ENCODE measurements around the gene CDH24.

The CDH24 gene

GRCh38 chr14:23043754-23044153 is 13.6 kb downstream of the CDH24 start:
- no peak for DNase-seq (ENCODE audit: low read depth)

DNA sequence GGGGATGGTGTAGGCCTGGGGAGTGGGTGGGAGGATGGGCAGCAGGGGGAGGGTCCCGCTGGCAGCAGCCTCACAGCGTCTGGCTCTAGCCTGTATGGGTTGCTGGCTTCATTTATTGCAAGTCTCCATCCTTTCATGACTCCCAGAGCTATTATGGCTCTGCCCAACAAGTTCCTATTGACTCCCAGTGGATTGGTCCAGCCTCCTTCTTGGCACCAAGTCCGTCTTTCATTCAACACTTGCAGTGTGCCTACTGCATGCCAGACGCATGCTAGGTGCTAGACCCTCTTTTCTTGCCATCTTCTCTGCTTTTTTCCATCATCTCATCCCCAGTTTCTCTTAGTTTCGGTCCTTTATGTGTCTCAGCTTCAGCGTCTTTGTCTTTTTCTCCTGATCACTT is 14.2 kb downstream of the CDH24 start:
- DNase-seq (ENCODE audit: low read depth), result no peak

- no peak for DNase-seq (ENCODE audit: low read depth)
Measured at GRCh38 chr14:23042162-23042965, 15.0 kb downstream of the CDH24 start, which contains the start of gene PSMB11. Gene PSMB11, plus strand, starts transcription at chr14:23042212. Its CDS starts 14 bp downstream, at chr14:23042226.

- DNase-seq (ENCODE audit: low read depth), result no peak
Measured at GRCh38 chr14:23041729-23042128, 15.6 kb downstream of the CDH24 start.

DNA sequence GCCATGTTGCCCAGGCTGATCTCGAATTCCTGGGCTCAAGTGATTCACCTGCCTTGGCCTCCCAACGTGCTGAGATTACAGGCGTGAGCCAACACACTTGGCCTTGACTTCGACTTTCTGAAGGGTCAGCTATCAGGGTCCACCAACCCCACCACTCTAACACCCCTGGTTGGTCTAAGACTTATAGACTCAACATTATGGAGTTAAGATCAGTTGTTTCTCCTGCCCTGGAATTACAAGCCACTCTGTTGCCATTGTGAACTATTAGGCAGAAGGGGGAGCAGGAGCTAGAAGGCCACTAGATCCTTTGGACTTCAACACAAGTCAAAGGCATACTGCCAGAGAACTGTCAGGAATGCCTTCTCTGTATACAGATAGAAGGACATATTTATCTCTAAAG is 17.2 kb downstream of the CDH24 start:
- no peak for DNase-seq (ENCODE audit: low read depth)

DNA sequence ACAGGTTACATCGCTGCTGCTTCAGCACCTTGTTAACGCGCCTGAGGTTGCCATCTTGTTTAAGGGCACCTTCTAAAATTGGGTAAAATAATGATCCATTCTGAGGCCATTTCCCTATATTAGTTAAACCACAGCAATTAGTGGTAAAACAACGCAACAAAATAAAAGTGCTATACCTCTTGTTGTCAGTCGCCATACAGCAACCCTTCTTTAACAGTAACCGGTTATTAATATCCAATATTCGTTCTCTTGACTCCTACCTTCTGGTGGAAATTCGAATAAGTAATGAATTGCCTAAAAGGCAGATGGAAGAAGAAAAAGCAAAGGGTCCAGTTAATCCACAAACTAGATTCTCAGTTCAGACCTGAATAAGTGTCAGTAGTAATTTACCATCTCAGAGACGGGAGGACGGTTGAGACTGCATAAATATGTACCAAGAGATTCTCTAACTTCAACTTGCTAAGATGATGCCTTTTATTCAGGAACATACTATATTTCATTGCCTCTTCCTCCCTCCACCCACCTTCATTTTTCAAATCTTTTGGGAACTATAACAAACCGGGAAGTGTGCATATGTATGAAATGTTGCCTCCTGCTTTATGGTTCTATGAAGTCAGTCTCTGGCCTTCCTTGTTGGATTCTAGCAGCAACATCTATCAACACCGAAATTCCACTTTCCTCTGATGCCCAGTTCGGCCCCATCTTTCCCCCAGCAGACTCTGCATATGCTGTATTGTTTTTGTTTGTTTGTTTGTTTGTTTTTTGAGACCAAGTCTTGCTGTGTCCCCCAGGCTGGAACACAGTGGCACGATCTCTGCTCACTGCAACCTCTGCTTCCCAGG is 21.8 kb downstream of the CDH24 start:
- DNase-seq (ENCODE audit: low read depth), result no peak

DNA sequence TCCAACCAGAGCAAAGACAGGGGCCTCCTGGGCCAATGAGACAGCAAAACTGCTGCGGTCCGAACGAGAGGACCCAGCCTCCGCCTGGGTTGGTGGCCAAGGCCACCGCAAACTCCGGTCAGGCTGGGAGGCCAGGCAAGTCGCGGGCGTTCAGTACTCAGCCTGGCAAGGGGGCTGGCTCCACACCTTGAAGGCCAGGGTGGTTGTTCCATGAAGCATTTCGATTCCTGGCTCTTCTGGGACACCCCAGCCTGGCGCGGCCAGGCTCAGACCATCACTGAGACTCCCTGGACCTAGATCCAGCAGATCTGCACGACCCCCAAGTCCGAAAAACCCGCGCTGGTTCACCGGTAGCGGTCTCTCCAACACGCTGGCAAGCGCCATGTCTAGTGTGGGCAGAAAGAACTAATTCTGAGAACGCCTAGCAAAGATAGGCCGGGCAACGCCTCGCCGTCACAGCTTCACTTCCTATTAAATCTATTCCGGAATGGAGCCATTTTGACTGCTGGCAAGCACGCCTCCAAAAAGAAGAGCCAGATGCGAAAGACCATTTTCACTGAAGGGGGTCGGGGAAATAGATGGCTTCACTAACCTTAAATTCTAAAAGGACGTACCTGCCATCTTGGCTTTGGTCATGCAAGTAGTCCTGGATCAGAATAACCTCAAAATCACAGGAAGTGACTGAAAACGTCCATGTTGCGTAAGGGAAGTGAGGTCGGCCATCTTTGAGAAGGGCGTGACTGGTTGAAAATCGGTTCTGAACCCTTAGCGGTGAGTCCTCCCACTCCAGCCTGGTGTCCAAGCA is 22.6 kb downstream of the CDH24 start, which contains the start of gene PSMB5:
PSMB5 (minus strand) TSS at position 403 of the 805 bp plus-strand sequence; CDS start at position 384, 19 bp downstream.
- DNase-seq (ENCODE audit: low read depth), result peak; percentile 82

DNA sequence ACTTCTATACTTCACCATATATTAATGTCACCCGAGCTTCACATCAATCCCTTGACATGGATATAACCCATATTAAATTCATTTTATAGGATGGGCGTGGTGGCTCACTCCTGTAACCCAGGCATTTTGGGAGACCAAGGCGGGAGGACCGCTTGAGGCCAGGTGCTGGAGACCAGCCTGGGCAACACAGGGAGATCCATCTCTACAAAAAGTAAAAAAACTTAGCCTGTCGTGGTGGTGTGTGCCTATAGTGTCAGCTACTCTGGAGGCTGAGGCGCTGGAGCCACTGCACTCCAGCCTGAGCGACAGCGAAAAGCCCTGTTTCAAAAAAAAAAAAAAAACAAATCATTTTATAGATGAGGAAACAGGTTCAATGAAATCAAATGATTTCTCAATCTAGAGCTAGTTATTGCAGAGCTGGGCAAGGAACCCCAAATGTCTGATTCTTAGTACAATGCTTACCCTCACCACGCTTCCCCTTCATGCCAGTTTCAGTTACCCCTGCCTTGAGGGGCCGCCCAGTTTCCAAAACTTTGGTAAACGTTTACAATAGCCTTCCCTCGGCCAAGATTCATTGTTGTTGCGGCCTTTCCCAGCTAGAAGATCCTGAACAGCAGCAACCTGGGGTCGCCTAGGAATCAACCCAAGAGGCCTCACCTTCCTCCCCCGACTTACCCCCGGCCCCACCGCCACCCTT is 23.4 kb downstream of the CDH24 start:
- no peak for DNase-seq (ENCODE audit: low read depth)

- DNase-seq (ENCODE audit: low read depth), result no peak
Measured at GRCh38 chr14:23033251-23033727, 24.0 kb downstream of the CDH24 start.

GRCh38 chr14:23030936-23031335 is 26.4 kb downstream of the CDH24 start:
- no peak for DNase-seq (ENCODE audit: low read depth)

DNA sequence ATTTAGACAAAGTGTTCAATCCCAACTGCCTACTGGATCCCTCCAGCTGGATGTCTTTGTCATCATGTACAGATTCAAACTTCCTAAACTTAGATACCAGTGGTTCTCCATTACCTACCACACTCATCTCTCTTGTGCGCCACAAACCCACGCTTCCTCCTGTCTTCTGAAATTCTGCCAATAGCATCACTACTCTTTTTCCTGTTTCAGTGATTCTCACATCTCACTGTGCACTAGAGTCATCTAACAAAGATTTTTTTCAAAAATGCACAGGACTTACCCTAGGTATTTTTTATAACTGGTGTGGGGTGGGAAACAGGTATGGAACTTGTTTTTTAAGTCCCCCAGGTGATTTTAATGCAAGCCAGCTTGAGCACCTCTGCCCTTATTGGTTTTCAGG is 28.5 kb downstream of the CDH24 start:
- no peak for DNase-seq (ENCODE audit: low read depth)

DNA sequence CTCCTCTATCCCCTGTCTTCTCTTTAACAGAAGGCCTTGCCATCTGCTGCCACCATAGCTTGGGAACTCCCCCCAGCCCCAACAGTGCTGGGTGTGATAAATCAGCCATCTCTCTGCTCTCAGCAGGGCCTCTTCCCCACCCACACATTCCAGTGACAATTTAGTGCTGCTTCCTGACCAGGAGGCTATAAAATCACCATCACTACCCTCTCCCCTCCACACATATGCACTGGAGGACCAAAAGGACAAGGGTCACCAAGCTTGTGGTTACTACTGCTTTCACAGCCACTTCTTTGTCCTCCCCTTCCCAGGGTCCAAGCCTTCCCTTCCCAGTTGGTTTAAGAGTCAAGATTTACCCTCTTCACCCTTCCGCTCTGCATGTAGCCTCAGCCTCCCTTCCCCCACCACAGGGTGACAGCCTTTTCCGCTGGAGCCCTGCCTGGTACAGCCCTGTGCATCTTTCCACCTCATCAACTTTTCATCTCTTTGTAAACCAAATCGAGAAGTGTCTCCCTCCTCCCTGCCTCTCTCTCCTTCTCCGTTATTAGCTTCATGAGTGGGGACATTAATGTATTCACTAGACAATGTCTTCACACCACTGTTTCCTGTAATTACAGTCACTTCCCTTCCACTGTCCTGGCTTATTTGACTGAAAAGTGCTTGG is 32.0 kb downstream of the CDH24 start:
- DNase-seq (ENCODE audit: low read depth), result no peak

DNA sequence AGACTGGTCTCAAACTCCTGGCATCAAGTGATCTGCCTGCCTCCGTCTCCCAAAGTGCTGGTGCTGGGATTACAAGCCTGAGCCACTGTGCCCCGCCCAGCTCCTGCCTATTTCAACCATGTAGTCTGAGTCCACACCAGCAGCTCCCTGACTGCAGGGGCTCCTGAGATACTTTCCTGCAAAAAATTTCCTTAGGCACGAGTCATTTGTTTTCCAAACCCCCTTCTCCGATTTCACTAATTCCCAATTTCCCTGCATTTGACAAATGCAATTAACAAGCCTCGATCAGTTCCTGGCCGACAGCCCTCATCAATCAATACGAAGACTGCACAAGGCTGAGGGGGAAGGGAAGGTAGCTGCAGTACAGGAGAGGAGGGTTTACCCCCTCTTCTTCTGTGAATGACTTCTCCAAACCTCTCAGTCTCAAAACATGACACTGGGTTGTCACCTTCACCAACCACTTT is 32.7 kb downstream of the CDH24 start:
- DNase-seq (ENCODE audit: low read depth), result no peak

- DNase-seq (ENCODE audit: low read depth), result no peak
Measured at GRCh38 chr14:23023795-23024152, 33.5 kb downstream of the CDH24 start.

DNA sequence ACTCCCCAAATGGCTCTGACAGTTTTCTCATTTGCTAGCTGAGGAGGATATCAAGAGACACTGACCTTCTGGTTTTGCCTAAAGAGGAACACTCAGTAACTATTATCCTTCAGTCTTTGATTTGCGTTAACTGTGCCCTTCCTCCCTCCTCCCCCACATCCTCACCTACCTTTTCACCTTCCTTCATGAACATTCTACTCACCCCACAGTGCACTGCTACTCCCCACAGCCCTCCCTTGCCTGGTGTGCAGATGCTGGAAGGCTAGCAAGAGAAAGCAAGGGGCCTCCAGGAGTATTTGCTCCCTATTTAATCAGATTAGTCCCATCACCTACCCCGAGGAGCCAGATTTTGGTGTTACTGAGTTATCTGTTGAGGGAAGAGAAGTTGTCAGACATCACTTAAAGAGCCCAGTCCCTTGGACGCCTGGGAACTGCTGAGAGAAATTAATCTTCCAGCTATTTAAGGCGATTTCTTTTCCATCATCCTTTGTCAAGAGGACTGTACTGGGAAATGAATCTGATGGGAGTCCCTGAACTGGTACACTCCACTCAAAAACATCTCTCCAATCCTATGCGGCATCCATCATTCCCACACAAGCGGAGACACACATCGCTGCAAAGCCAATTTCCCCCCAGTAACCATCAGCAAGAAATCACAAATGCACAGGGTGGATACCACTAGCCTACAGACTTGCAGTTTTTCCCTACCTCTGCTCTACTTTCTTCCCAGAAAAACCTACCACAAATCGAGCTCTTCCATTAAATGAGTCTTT is 34.1 kb downstream of the CDH24 start:
- DNase-seq (ENCODE audit: low read depth), result no peak

DNA sequence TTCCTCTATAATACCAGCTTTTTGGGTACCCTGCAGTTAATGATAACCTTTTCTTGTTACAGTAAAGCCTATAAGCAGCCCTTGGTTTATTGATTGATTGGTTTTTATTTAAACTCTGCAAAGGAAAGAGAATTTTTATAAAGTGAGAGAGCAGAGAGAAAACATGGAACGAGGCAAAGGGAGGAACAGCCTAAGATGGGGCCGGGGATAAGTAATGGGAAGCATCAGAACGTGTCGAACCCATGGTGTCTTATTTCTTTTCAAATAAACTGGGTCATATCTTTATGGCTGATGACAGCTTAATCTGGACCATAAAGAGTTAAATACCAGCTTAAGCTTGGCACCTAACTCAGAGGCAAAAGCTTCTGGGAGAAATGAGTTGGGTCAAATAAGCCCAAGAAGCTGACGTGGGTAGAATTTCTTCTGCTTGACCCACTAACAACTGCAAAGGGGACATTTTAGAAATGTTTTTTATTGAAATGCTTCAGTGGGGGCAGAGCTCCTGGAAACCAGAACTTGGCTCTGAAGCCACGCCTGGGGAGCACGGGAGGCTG is 35.4 kb downstream of the CDH24 start:
- no peak for DNase-seq (ENCODE audit: low read depth)

GRCh38 chr14:23021434-23021833 is 35.9 kb downstream of the CDH24 start:
- DNase-seq (ENCODE audit: low read depth), result no peak

DNA sequence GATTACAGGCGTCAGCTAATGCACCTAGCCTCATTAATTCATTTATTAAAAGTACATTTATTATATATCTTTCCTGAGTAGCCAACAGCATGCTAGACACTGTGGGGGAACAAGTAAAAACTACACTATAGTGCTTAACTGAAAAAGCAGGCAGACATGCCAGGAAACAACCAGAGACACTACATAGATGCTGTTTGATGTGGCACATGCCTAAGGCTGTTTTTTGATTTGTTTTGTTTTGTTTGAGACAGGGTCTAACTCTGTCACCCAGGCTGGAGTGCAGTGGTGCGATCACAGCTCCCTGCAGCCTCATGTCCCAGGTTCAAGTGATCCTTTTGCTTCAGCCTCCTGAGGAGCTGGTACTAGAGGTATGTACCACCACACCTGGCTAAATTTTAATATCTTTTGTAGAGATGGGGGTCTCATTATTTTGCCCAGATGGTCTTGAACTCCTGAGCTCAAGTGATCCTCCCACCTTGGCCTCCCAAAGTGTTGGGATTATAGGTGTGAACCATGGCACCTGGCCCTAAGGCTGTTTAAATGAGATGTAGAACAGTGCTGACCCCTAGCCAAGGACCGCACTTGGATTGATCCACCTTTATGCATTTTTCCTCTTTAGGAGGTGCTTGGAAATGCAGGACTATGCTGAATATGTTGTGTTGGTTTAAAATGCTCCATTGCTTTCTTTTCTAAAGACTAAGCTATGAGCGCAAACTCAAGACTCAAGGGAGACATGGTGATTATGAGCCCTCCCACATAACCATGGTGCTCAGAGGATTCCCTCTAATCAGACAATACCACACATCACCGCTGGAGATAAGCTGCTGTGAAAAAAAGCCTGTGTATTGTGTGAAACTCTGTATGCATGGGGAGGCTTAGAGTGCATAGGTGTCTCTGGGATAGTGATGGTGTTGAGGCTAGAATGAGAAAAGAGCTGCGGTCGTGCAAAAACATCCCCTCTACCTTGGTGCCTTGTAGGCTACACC is 36.9 kb downstream of the CDH24 start:
- no peak for DNase-seq (ENCODE audit: low read depth)
